T-helper 1 cell treated with Interleukin-12 subunit alpha and Interleukin-12 subunit beta and Interleukin-4 antibody, amounts not matched to agents 30 ng/mL and 1 ng/mL, for 36 hours (primary cell): Measurements from ENCODE around the gene PCDHB5. TPM values are rescaled to one million over a fixed set of nuclear protein-coding genes. Genes with fewer than 3 reads are reported as not detected.

Experiments used
- total RNA-seq: library from RNA; stranded (reverse); gene quantifications from 2 replicates; pipeline ENCODE4 v1.2.3, GENCODE V29; 2022

The PCDHB5 gene
- total RNA-seq, 1 donor from 2014 or later: not detected

Other genes with a start within 250 kb of the PCDHB5 start
- gene PCDHAC1, start 208.9 kb upstream of the PCDHB5 start, total RNA-seq: not detected in 2 replicates
- gene PCDHAC2, start 168.7 kb upstream of the PCDHB5 start, total RNA-seq: not detected in 2 replicates
- gene PCDHB1, start 83.8 kb upstream of the PCDHB5 start, total RNA-seq: not detected in 2 replicates
- gene PCDHB2, start 40.6 kb upstream of the PCDHB5 start, total RNA-seq: 0.07 TPM in 1 of 2 replicates, not detected in the other
- gene PCDHB3, start 34.7 kb upstream of the PCDHB5 start, total RNA-seq: not detected in 2 replicates
- gene PCDHB4, start 13.4 kb upstream of the PCDHB5 start, total RNA-seq: not detected in 2 replicates
- not detected in 2 replicates for gene PCDHB6, start 14.9 kb downstream of the PCDHB5 start, total RNA-seq
- not detected in 2 replicates for gene PCDHB7, start 37.4 kb downstream of the PCDHB5 start, total RNA-seq
- gene PCDHB8, start 42.6 kb downstream of the PCDHB5 start, total RNA-seq: not detected in 2 replicates
- not detected in 2 replicates for gene PCDHB16, start 47.2 kb downstream of the PCDHB5 start, total RNA-seq
- gene PCDHB9, start 52.0 kb downstream of the PCDHB5 start, total RNA-seq: not detected in 2 replicates
- not detected in 2 replicates for gene PCDHB10, start 57.1 kb downstream of the PCDHB5 start, total RNA-seq
- gene PCDHB11, start 64.4 kb downstream of the PCDHB5 start, total RNA-seq: not detected in 2 replicates
- not detected in 2 replicates for gene PCDHB12, start 73.5 kb downstream of the PCDHB5 start, total RNA-seq
- gene PCDHB13, start 78.7 kb downstream of the PCDHB5 start, total RNA-seq: not detected in 2 replicates
- not detected in 2 replicates for gene PCDHB14, start 88.1 kb downstream of the PCDHB5 start, total RNA-seq
- gene PCDHB15, start 110.2 kb downstream of the PCDHB5 start, total RNA-seq: not detected in 2 replicates
- gene SLC25A2, start 168.8 kb downstream of the PCDHB5 start, total RNA-seq: 0.44 and 0.56 TPM in 2 replicates
- gene TAF7, start 185.6 kb downstream of the PCDHB5 start, total RNA-seq: 61.0 and 65.9 TPM in 2 replicates
- 0.15 and 0.17 TPM in 2 replicates for gene PCDHGA1, start 195.3 kb downstream of the PCDHB5 start, total RNA-seq
- gene PCDHGA2, start 203.6 kb downstream of the PCDHB5 start, total RNA-seq: 0.05 and 0.07 TPM in 2 replicates
- gene PCDHGA3, start 208.6 kb downstream of the PCDHB5 start, total RNA-seq: 0.07 and 0.34 TPM in 2 replicates
- gene PCDHGB1, start 214.9 kb downstream of the PCDHB5 start, total RNA-seq: 0.15 and 0.17 TPM in 2 replicates
- gene PCDHGA4, start 219.8 kb downstream of the PCDHB5 start, total RNA-seq: 0.74 and 0.98 TPM in 2 replicates
- 1.0 and 1.3 TPM in 2 replicates for gene PCDHGB2, start 224.8 kb downstream of the PCDHB5 start, total RNA-seq
- 0.46 and 0.49 TPM in 2 replicates for gene PCDHGA5, start 229.0 kb downstream of the PCDHB5 start, total RNA-seq
- gene PCDHGB3, start 235.0 kb downstream of the PCDHB5 start, total RNA-seq: 0.88 and 1.3 TPM in 2 replicates
- 0.44 and 0.80 TPM in 2 replicates for gene PCDHGA6, start 238.7 kb downstream of the PCDHB5 start, total RNA-seq
- 0.15 and 0.24 TPM in 2 replicates for gene PCDHGA7, start 247.5 kb downstream of the PCDHB5 start, total RNA-seq